Coronary artery (tissue), 2 donors: ENCODE results near the gene TBC1D32.
"Not testable (repeated sequence)": the region's sequence is repeated elsewhere in the genome, so short reads cannot be mapped to it uniquely, and the experiment has no call there.

ENCODE experiments used
- DNase-seq: peaks from one replicate; pipeline ENCODE4 v3.0.0-alpha.2; 2017; ENCODE audit warnings: low spot score
- H3K27ac ChIP-seq, 2 donors: fragments of 200-600 bp; sonication (generic); one replicate each; pipeline ENCODE4 v1.5.1; 2016 to 2019
- H3K4me3 ChIP-seq: fragments of 200-600 bp; sonication (generic); 2 replicates; pipeline ENCODE4 v1.5.1; 2016; ENCODE audit warnings: mild to moderate bottlenecking, moderate library complexity
- TF ChIP-seq, protein P1 (sequence below): fragments of 200-600 bp; sonication (generic); IDR thresholded peaks from one replicate; pipeline ENCODE4 v1.5.1; 2019; ENCODE audit warnings: antibody characterized with exemption

TBC1D32 gene

DNA sequence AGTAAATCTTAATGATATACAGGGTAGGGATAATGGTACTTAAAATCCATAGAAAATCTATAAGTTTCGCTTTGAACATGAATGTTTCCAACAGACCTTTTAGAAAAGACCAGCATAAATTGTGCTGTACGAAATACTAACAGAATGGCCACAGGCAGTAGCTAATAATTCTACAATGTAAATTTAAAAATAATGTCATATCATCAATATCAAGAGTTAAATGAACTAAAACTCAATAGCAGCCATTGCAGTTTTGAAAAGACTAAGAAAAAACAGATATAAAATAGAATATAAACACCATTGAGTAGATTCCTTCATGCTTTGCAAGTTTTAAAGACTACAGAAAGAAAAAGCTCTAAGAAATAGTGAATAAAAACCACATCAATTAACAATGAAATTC, 14.7 kb downstream of the TBC1D32 start:
- TF ChIP-seq, protein P1, sequence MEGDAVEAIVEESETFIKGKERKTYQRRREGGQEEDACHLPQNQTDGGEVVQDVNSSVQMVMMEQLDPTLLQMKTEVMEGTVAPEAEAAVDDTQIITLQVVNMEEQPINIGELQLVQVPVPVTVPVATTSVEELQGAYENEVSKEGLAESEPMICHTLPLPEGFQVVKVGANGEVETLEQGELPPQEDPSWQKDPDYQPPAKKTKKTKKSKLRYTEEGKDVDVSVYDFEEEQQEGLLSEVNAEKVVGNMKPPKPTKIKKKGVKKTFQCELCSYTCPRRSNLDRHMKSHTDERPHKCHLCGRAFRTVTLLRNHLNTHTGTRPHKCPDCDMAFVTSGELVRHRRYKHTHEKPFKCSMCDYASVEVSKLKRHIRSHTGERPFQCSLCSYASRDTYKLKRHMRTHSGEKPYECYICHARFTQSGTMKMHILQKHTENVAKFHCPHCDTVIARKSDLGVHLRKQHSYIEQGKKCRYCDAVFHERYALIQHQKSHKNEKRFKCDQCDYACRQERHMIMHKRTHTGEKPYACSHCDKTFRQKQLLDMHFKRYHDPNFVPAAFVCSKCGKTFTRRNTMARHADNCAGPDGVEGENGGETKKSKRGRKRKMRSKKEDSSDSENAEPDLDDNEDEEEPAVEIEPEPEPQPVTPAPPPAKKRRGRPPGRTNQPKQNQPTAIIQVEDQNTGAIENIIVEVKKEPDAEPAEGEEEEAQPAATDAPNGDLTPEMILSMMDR = no peak
- Histone ChIP-seq H3K4me3 (no peak overlapping the region), H3K27ac (no peak overlapping the region)
- DNase-seq = no peak

DNA sequence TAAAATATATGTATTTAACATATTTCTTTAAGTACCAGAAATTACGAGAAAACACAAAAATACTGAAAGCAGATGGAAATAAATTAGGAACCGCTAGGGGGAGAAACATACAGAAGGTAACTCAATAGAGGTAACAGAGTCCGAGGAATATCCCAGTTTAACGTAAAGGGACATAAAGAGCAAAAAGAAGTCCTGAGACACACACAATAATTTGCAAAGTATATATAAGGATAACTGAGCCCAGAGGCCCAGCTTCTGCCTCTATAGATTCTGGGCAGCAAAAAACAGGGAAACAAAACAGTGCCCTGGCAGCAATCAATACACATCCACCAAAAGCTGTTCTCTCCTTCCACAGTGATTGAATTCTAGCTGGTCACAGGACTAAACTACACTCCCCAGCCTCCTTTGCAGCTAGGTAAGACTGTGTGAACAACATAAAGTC, 15.1 kb downstream of the TBC1D32 start:
- peak overlapping the region; percentile 29 for H3K4me3 ChIP-seq
- TF ChIP-seq, protein P1 = no peak
- H3K27ac ChIP-seq = no peak overlapping the region
- no peak for DNase-seq

DNA sequence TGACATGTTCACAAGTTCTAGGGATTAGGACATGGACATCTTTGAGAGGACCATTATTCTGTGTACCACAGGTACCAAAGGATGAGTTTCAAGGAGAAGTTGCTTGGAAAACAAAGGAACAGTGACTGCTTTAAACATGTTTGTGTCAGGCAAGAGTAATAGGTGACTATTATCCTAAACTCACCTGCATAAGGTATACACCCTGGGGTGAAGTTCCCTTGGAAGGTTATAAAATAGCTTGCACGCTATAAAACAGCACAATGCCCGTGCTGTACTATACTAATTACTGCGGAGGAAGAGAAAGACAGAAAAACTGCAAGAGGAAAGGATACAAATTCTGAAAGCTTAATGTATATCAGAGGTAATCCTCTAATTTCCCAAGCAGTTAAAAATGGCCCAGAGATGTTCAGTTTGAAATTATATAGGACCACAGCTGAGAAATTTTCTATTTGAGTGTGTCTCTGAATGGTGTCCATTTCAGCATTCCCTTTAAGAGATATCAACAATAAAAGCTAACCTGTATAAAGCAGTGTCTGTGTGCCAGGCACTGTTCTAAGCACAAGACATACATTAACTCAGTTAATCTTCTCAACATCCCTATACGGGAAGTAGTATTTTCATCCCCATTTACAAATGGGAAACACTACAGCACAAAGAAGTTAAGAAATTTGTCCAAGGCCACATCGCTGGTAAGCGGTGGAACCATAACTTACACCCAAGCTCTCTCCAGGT, 19.7 kb downstream of the TBC1D32 start:
- TF ChIP-seq, protein P1 = no peak
- H3K27ac ChIP-seq = no peak overlapping the region
- DNase-seq = no peak
- H3K4me3 ChIP-seq = no peak overlapping the region

DNA sequence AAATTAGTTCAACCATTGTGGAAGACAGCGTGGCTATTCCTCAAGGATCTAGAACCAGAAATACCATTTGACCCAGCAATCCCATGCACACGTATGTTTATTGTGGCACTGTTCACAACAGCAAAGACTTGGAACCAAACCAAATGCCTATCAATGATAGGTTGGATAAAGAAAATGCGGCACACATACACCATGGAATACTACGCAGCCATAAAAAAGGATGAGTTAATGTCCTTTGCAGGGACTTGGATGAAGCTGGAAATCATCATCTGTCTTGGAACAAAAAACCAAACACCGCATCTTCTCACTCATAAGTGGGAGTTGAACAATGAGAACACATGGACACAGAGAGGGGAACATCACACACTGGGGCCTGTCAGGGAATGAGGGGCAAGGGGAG, 22.5 kb downstream of the TBC1D32 start:
- not testable (repeated sequence) for H3K27ac ChIP-seq, H3K4me3 ChIP-seq, DNase-seq

DNA sequence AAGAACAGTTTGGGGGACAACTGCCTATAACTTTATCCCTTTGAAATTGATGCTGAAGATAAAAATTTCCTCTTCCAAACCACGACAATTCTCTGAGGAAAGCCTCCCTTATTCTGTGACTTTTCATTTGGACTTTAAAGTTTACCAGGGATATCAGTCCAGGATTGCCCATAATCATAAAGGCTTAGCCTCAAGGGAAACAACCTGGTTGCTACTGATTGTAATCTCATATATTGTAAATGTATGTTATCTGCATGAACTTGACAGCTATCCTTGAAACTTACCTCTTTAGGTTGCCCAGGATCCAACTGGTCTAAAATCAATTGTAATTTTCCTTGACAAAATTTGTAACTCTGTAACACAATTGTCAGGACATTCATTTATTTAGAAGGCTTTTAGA, 23.8 kb downstream of the TBC1D32 start:
- DNase-seq = no peak
- Histone ChIP-seq H3K4me3 (no peak overlapping the region), H3K27ac (no peak overlapping the region)
- TF ChIP-seq, protein P1 = no peak

DNA sequence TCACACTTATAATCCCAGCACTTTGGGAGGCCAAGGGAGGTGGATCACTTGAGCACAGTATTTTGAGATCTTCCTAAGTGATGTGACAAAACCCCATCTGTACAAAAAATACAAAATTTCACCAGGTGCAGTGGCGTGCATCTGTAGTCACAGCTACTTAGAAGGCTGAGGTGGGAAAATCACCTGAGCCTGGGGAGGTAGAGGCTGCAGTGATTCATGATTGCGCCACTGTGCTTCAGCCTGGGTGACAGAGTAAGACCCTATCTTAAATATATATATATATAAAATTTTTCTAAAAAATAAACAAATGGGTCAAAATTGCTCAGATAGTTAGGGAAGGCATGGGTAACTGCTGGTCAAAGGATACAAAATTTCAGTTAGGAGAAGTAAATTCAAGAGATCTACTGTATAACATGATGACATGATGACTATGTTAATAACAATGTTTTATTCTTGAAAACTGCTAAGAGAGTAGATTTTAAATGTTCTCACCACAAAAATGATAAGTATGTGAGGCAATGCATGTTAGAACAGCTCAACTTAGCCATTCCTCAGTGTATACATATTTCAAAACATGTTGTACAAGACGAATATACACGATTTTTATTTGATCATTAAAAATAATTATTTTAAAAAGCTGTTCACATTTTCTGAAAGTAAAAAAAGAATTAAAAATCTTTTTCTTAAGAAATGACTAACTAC, 24.4 kb downstream of the TBC1D32 start:
- Histone ChIP-seq H3K4me3 (no peak overlapping the region), H3K27ac (no peak overlapping the region)
- TF ChIP-seq, protein P1 = no peak
- DNase-seq = no peak

DNA sequence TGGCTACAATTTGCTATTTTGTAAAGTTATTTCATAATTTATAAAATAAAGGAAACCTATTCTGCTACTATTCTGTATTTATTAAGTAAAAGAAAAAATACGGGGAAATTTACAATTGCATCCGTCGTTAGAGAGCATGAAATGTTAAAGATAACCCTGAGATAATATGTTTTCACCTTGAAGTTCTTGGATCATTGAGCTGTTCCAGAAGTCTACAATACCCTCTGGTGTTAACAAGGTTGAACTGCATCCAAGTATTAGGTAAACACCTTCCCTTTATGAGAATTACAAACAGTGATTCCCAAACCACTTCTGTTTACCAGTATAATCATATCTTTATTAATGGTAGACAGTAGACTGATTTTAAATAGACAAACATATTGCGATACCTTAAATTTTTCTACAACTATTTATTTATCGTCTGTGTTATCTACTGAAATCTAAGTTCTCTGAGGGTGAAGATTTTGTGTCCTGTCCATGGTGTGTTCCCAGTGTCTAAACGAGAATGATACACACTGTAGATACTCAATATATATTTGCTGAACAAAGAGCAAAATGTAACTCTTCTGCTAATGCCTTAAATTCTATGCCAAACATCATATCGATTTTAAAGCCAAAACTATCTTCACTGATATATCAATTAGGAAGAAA, 28.2 kb downstream of the TBC1D32 start:
- Histone ChIP-seq H3K4me3 (no peak overlapping the region), H3K27ac (no peak overlapping the region)
- no peak for DNase-seq
- TF ChIP-seq, protein P1 = no peak
